Measurements from ENCODE around the gene TPGS1.

DNA sequence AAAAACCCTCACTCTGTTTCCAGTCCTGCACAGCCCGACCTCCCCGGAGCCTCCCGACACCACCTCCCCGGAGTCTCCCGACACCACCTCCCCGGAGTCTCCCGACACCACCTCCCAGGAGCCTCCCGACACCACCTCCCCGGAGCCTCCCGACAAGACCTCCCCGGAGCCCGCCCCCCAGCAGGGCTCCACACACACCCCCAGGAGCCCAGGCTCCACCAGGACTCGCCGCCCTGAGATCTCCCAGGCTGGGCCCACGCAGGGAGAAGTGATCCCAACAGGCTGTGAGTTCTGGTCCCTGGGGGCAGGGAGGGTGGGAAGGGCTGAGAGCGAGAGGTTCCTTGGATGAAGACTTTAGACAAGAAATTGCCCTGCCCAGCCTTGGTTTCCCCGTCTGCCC is 5.7 kb upstream of the TPGS1 start:
- TF ChIP-seq, protein P1, sequence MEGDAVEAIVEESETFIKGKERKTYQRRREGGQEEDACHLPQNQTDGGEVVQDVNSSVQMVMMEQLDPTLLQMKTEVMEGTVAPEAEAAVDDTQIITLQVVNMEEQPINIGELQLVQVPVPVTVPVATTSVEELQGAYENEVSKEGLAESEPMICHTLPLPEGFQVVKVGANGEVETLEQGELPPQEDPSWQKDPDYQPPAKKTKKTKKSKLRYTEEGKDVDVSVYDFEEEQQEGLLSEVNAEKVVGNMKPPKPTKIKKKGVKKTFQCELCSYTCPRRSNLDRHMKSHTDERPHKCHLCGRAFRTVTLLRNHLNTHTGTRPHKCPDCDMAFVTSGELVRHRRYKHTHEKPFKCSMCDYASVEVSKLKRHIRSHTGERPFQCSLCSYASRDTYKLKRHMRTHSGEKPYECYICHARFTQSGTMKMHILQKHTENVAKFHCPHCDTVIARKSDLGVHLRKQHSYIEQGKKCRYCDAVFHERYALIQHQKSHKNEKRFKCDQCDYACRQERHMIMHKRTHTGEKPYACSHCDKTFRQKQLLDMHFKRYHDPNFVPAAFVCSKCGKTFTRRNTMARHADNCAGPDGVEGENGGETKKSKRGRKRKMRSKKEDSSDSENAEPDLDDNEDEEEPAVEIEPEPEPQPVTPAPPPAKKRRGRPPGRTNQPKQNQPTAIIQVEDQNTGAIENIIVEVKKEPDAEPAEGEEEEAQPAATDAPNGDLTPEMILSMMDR (IDR thresholded peaks at IDR 0.05 in 4 of 5, conservative IDR thresholded peaks at IDR 0.05 in 1 of 5): no peak
- TF ChIP-seq POLR2A (IDR thresholded peaks at IDR 0.05): no peak

Measured in gastrocnemius medialis (tissue), 4 donors.